Measurements from ENCODE around the gene ADRM1.

ADRM1 gene

DNA sequence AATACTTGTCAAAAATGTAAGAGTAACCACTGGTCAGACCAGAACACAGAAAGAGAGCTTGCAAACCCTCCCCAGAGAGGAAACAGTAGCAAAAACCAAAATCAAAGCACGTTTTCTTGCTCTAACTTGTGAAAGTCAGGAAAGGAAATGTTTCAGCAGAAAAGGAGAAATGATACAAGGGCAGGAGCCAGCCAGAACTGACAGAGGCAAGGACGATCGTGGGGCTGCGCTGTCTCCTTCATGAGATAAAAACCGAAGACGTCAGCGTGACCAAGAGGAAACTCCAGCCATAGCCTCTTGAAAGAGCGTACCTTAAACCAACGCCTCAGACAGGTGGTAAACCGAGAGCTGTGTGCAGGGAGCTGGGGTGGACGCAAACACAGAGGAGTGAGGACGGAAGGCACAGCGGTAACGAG lies 36.9 kb downstream of the ADRM1 start:
- DNase-seq (ENCODE audit: low read depth in 3 of 3), result no peak

- DNase-seq (ENCODE audit: low read depth in 3 of 3), result no peak
Observed at GRCh38 chr20:62342910-62343309, 40.1 kb downstream of the ADRM1 start.

DNA sequence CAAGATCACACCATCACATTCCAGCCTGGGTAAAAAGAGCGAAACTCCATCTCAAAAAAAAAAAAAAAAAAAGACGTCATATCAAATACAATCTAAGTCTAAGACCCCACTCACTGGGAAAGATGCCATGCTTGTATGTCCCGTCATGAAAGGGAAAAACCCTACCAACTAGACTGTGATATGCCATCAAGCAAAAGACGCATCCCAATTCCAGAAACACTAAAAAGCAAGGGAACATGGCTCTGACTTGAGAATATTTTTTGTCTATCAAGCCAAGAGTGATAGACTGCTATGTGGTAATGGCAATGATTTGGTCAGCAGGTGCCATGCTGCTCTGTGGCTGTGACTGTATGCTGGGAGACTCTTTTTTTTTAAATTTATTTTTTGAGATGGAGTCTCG lies 41.3 kb downstream of the ADRM1 start:
- DNase-seq (ENCODE audit: low read depth in 3 of 3), result no peak

GRCh38 chr20:62344782-62345181 lies 42.0 kb downstream of the ADRM1 start:
- no peak for DNase-seq (ENCODE audit: low read depth in 3 of 3)

- DNase-seq (ENCODE audit: low read depth in 3 of 3), result no peak
Observed at GRCh38 chr20:62345681-62346370, 43.0 kb downstream of the ADRM1 start.

- DNase-seq (ENCODE audit: low read depth in 3 of 3), result no peak
Observed at GRCh38 chr20:62346398-62347150, 43.8 kb downstream of the ADRM1 start.

DNA sequence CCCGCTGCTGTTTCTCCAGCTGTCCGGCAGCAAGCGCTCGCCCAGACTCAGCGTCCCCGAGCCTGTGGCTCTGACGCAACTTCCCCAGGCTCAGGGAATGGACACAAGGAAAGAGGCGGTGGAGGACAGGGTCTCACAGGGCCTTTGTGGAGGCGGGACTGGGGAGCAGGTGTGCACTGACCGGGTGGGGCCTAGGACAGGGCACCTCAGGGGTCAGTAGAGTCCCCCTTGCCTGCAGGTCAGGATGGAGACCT lies 44.3 kb downstream of the ADRM1 start:
- no peak for DNase-seq (ENCODE audit: low read depth in 3 of 3)

GRCh38 chr20:62347445-62347844 lies 44.6 kb downstream of the ADRM1 start:
- DNase-seq (ENCODE audit: low read depth in 3 of 3), result no peak

- DNase-seq (ENCODE audit: low read depth in 3 of 3), result no peak
Observed at GRCh38 chr20:62348604-62349003, 45.8 kb downstream of the ADRM1 start.

DNA sequence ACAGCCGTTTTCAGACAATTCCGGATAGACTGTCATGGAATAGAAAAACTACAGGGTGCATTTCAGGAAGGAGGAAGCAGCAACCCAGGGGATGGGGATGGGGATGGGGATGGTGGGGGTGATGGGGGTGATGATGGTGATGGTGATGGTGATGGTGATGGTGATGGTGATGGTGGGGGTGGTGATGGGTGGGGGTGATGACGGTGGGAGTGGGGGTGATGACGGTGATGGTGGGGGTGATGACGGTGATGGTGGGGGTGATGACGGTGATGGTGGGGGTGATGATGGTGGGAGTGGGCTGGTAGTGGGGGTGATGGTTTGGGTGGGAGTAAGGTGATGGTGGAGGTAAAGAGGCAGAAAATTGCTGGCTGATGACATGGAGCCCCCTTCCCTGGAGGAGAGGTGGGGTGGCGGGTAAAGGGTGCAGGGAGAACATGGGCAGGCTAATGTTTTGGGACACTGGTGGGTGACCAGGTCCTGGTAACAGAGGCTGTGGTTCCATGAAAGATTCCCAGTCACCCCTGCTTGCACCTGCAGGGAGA lies 46.8 kb downstream of the ADRM1 start:
- DNase-seq (ENCODE audit: low read depth in 3 of 3), result no peak

DNA sequence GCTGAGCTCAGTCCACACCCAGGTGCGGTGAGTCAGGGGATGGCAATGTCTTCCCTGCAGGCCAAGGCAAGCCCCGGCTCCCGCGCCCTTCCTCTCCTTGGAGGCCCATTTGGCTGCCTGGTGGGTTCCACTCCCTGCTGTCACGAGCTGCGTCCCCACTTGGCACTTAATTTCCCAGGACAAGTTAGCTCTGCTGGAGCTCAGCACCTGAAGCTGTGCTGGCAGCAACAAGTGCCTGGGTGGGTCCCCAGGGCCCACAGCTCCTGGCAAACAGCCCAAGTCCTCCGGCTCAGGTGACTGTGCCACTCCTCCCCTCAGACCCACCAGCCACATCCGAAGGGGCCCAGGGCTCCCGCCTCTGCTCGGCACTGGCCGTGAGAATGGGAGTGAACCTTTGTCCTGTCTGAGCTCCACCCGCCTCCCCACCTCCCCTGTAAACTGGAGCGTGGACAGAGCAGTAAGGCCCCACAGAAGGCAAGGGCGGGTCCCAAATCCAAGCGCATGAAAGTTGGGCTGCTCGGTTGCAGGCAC lies 47.4 kb downstream of the ADRM1 start:
- DNase-seq (ENCODE audit: low read depth in 3 of 3), result no peak

DNA sequence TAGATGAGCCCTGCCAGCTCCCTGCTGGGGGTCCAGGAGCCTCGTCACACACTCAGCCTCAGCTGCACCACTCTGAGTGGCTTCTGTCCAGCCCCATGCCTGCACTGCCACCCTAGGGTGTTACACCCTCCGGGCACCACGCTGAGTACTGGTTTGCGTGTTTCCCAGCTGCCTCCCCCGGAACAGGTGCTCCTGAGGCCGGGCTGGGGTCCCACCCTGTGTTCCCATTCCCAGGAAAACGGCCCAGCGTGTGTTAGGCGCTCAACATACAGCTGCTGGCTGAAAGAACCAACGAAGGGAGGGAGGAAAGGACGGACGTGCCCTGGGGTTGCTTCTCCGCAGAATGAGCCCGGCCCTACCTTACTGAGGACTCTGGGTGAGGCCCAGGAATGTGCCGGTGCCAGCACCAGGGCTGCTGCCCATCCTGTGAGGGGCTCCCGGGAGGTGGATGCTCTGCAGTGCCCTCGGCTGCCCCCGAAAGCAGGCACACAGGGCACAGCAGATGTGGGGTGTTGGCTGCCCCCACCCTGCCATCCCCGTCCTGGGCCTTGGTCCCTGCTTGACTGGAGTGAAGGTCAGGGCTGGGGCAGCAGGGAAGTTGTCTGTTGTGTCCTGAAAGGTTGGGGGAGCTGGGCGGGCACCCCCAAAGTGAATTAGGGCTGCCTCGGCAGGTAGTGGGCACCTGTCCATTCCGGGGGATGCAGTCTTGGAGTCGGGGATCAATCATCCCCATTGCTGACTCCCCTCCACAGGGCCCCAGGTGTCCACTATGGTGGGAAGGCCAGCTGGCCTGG lies 48.0 kb downstream of the ADRM1 start:
- DNase-seq (ENCODE audit: low read depth in 3 of 3), result no peak

DNA sequence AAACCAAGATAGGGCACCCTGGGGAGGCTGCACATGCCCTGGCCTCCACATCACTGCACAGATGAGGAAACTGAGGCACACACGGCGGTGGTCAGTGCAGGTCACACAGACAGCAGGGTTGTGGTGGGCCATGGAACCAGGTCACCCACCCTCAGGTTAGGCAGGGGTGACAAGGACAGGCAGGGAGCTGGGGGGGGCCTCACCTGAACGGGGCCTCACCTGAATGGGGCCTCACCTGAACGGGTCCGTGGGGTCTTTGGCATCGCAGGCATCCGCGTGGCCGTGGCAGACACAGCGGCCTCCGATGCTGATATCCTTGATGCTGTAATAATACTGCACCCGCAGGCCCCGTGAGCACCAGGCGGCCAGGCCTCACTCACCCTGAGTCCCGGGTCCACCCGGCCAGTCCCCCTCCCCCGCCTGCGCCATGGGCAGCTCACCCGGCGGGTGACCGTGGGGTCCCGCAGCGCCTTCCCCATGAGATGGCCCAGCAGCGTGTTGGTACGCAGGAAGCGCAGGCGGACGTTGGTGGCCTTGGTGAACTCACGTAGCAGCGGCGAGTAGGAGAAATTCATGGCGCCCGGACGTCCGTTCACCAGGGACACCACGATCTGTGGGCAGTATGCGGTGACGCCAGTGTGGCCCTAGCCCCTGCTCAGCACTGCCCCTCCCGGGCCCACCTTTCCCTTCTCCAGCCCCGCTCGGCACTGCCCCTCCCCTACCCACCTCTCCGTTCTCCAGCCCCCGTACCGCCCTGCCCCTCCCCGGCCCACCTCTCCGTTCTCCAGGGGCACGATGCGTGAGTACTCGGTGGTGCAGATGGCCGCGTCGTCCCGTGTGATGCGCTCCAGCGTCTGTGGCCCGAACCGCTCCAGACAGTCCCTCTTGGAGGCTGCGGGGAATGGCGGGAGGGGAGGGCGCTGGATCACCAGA lies 48.9 kb downstream of the ADRM1 start:
- DNase-seq (ENCODE audit: low read depth in 3 of 3), result no peak

GRCh38 chr20:62352402-62353288 lies 49.8 kb downstream of the ADRM1 start:
- DNase-seq (ENCODE audit: low read depth in 3 of 3), result no peak

GRCh38 chr20:62353289-62354030 lies 50.7 kb downstream of the ADRM1 start:
- DNase-seq (ENCODE audit: low read depth in 3 of 3), result no peak

GRCh38 chr20:62354031-62354808 lies 51.4 kb downstream of the ADRM1 start:
- DNase-seq (ENCODE audit: low read depth in 3 of 3), result no peak

DNA sequence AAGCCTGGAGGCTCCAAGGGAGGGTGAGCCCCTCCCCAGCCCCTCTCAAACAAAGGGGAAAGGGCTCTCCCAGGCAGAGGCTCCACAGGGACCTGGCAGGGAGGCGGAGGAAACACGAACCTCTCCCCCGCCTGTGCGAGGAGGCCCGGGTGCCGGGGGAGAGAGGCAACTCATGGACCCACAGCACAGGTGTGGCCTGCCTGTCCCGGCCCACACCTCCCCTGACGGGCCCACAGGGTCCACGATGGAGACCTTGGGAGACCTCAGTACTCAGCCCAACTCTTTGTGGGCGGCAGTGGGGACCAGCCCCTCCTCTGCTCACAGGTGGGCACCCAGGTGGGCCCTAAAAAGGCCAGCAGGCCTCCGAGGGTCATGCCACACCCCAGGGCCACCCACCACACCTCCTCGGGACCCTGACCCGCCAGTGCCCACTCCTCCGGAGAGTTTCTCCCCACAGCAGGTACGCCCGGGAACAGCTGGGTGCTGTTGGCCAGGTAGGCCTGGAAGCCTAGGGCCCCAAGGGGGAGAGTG lies 52.1 kb downstream of the ADRM1 start:
- no peak for DNase-seq (ENCODE audit: low read depth in 3 of 3)

- no peak for DNase-seq (ENCODE audit: low read depth in 3 of 3)
Observed at GRCh38 chr20:62355516-62355877, 52.7 kb downstream of the ADRM1 start.
